Measurements from ENCODE around the gene ARHGAP36.

Gene ARHGAP36

GRCh38 chrX:131053076-131053475 lies 5.1 kb upstream of the ARHGAP36 start:
- ATAC-seq, result no peak
- no peak for TF ChIP-seq ZNF70 (CRISPR knock-in tag; IDR thresholded peaks at IDR 0.05)
- no peak for TF ChIP-seq ZFP3 (CRISPR knock-in tag; IDR thresholded peaks at IDR 0.05)
- no peak for TF ChIP-seq TOX (CRISPR knock-in tag; IDR thresholded peaks at IDR 0.05; ENCODE audit: borderline replicate concordance)
- TF ChIP-seq POU6F1 (CRISPR knock-in tag; IDR thresholded peaks at IDR 0.05; ENCODE audit: borderline replicate concordance, low read depth), result no peak
- no peak for TF ChIP-seq RARB (CRISPR knock-in tag; IDR thresholded peaks at IDR 0.05)
- TF ChIP-seq TCF4 (CRISPR knock-in tag; IDR thresholded peaks at IDR 0.05; ENCODE audit: borderline replicate concordance), result no peak
- TF ChIP-seq BACH2 (CRISPR knock-in tag; IDR thresholded peaks at IDR 0.05; ENCODE audit: borderline replicate concordance), result no peak
- no peak for TF ChIP-seq ESRRG (CRISPR knock-in tag; IDR thresholded peaks at IDR 0.05)
- TF ChIP-seq PPARA (CRISPR knock-in tag; IDR thresholded peaks at IDR 0.05; ENCODE audit: borderline replicate concordance), result no peak
- TF ChIP-seq ZNF565 (CRISPR knock-in tag; conservative IDR thresholded peaks at IDR 0.05; ENCODE audit: low read depth), result no peak
- TF ChIP-seq PATZ1 (CRISPR knock-in tag; IDR thresholded peaks at IDR 0.05; ENCODE audit: borderline replicate concordance), result no peak
- no peak for TF ChIP-seq ARNTL (CRISPR knock-in tag; IDR thresholded peaks at IDR 0.05; ENCODE audit: borderline replicate concordance, low read depth)

- no peak for ATAC-seq
- TF ChIP-seq GLIS3 (CRISPR knock-in tag; IDR thresholded peaks at IDR 0.05) (no peak), ZNF70 (CRISPR knock-in tag; IDR thresholded peaks at IDR 0.05) (no peak), POU6F1 (CRISPR knock-in tag; IDR thresholded peaks at IDR 0.05; ENCODE audit: borderline replicate concordance, low read depth) (no peak), ZNF565 (CRISPR knock-in tag; conservative IDR thresholded peaks at IDR 0.05; ENCODE audit: low read depth) (no peak), ZNF8 (CRISPR knock-in tag; IDR thresholded peaks at IDR 0.05) (no peak), CREB5 (CRISPR knock-in tag; IDR thresholded peaks at IDR 0.05; ENCODE audit: low read depth) (no peak), PATZ1 (CRISPR knock-in tag; IDR thresholded peaks at IDR 0.05; ENCODE audit: borderline replicate concordance) (no peak), PPARA (CRISPR knock-in tag; IDR thresholded peaks at IDR 0.05; ENCODE audit: borderline replicate concordance) (no peak)
Observed at GRCh38 chrX:131054906-131055305, 3.2 kb upstream of the ARHGAP36 start.

GRCh38 chrX:131057706-131058105 lies 440 bp upstream of the ARHGAP36 start:
- ATAC-seq, result no peak
- TF ChIP-seq PATZ1 (CRISPR knock-in tag; IDR thresholded peaks at IDR 0.05; ENCODE audit: borderline replicate concordance), result no peak
- no peak for TF ChIP-seq ZNF8 (CRISPR knock-in tag; IDR thresholded peaks at IDR 0.05)
- TF ChIP-seq CSDC2 (CRISPR knock-in tag; IDR thresholded peaks at IDR 0.05), result no peak
- TF ChIP-seq ZFP30 (CRISPR knock-in tag; IDR thresholded peaks at IDR 0.05), result no peak
- no peak for TF ChIP-seq ZNF70 (CRISPR knock-in tag; IDR thresholded peaks at IDR 0.05)
- no peak for TF ChIP-seq BACH2 (CRISPR knock-in tag; IDR thresholded peaks at IDR 0.05; ENCODE audit: borderline replicate concordance)
- TF ChIP-seq ZNF565 (CRISPR knock-in tag; conservative IDR thresholded peaks at IDR 0.05; ENCODE audit: low read depth), result no peak

All from SK-N-SH treated with all-trans-retinoic acid at 6 μM for 48 hours (cell line).